Right renal cortex interstitium (tissue), 3 donors: ENCODE results near the gene NBPF4. TPM values are rescaled to one million over a fixed set of nuclear protein-coding genes. Genes with fewer than 3 reads are reported as not detected.

ENCODE experiments used
- polyA plus RNA-seq, 3 donors: library from polyadenylated mRNA; unstranded; fragments of 120-200 nt; gene quantifications; one replicate each; pipeline ENCODE4 v1.2.1, GENCODE V29; 2013; ENCODE audit not compliant: insufficient read length in 3 of 3

Gene NBPF4
- polyA plus RNA-seq, 3 donors, result not detected

Other genes starting within 250 kb of the NBPF4 start
- gene SLC25A24, start 43.7 kb downstream of the NBPF4 start, polyA plus RNA-seq, result 10 to 100 TPM; 56.6 to 62.0 (median 59.7) TPM
- not detected for gene NBPF6, start 206.3 kb upstream of the NBPF4 start, polyA plus RNA-seq